HG03432 (cell line): ENCODE measurements around the gene NPB.

Source experiments
- ATAC-seq: cut with Tn5 transposase; IDR thresholded peaks from one replicate; pipeline ENCODE4 v1.9.1; 2021; ENCODE audit warnings: mild to moderate bottlenecking, moderate library complexity; ENCODE audit not compliant: unreplicated experiment

The NPB gene

GRCh38 chr17:81869221-81870130 is 32.6 kb upstream of the NPB start:
- no peak for ATAC-seq

DNA sequence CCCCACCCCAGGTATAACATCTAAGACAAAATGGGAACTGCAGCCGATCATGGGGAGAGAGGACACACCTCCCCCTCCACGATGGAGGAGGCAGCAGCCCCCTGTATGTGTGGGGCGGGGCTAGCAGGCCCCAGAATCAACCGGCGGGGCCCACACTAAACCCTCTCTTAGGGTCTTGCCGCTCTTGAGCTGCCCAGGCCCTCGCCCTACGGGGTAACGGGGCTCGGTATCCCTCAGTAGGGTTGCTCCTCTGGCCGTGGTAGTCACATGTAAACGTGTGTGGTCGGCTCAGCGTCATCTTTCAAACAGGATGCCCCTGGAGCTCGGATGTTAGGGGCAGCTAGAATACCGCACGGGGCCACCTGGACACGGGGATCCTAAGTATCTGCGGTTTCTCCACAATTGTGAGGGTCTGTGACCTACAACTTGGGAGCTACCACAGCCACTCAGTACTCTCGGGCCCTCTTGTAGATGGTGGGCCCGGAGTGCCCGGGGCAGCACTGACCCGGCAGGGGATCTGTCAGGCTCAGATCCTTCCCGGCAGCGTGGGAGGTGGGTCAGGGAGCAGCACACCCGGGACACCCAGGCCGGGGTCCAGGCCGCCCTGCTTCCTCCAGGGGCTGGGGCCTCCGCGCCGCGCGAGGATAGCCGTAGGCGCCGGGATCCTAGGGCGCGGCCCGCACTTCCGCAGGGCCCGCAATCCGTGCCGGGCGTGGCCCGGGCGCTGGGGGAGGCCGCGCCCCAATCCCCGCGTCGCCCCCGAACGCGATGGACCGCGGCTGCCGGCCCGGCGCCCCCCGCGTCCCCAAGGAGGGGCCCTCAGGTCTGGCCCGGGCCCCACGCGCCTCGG is 31.7 kb upstream of the NPB start:
- peak; percentile 16 for ATAC-seq

DNA sequence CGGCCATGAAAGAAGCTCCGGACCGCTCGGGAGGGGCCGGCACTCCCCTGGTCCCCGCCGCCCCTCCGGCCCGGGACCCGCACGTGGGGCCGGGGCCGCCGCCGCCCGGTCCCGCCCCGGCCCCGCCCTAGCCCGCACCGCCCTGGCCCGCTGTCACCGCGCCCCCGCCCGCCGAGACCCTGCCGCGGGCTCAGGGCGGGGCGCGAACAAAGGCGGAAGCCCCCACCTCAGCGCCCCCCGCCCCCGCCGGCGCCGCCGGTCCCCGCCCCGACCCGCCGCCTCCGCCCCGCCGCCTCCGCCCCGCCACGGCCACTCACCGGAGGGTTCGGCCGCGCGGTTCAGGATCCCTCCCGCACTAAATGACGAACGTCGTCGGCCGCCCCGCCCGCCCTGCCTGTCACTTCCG is 31.1 kb upstream of the NPB start, which contains the start of gene ARHGDIA:
Gene ARHGDIA (minus strand): TSS at position 357 of the 406 bp plus-strand sequence. CDS start 1,407 bp downstream, outside the sequence.
- peak; percentile 26 for ATAC-seq

- peak; percentile 53 for ATAC-seq
Observed at GRCh38 chr17:81871387-81872230, 30.4 kb upstream of the NPB start.

DNA sequence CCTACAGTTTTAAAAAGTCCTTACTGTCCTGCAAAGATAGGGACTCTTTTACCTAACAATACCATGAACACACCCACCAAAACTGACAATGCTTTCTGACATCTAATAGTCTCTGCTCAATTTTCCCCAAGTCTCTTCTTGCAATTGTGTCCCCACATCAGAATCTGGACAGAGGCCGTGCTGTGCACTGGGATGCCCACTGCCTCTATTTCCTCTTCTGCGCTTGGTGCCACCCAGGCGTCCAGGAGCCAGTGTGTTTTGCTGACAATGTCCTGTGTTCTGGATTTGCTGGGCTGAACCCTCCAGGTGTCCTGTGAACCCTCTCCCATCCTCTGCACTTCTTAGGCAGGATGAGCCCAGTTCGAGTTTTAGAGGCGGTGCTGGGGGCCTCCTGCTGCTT is 24.5 kb upstream of the NPB start:
- no peak for ATAC-seq

DNA sequence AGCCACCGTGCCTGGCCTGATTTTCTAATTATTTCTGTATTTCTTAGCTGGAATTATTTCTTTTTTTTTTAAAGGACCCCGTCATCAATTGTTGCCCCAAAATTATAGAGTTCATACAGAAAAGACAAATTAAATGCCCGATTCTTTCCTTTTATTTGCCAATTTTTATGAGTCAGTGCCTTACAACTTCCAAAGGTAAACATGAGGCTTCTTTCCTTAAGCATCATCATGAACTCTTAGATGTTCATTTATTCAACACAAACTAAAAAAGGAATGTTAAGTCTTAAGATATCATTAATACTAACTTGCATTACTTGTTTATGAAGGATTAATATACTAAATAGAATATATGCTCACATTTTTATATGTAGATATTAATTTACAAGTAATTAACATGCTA is 23.7 kb upstream of the NPB start:
- ATAC-seq = no peak

- ATAC-seq = no peak
Observed at GRCh38 chr17:81879121-81879520, 22.9 kb upstream of the NPB start.

GRCh38 chr17:81884520-81884919 is 17.5 kb upstream of the NPB start:
- ATAC-seq = no peak

DNA sequence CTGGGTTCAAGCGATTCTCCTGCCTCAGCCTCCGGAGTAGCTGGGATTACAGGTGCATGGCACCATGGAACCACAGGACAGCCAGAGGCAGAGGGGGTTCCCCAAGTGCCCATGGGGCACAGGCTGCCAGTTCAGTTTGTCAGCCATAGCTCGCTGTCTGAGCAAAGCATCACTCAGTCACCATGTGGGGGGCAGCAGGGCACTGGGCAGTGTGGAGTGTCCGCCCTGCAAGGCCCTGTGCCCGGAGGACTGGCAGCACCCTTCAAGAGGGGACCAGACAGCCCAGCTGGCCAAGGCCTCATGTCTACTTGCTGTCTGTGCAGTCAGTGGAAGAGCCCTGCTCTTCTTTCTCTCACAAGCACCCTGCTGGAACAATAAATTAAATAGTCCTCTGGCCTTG is 17.1 kb upstream of the NPB start:
- ATAC-seq = no peak

GRCh38 chr17:81885454-81885853 is 16.6 kb upstream of the NPB start:
- ATAC-seq = no peak

- no peak for ATAC-seq
Observed at GRCh38 chr17:81885869-81886548, 16.0 kb upstream of the NPB start.

- no peak for ATAC-seq
Observed at GRCh38 chr17:81888105-81888987, 13.7 kb upstream of the NPB start.

- no peak for ATAC-seq
Observed at GRCh38 chr17:81888988-81889595, 12.9 kb upstream of the NPB start.

GRCh38 chr17:81889602-81890001 is 12.4 kb upstream of the NPB start:
- ATAC-seq = no peak

GRCh38 chr17:81890447-81891302 is 11.4 kb upstream of the NPB start:
- ATAC-seq = no peak

- ATAC-seq = peak; percentile 26
Observed at GRCh38 chr17:81891303-81891552, 10.8 kb upstream of the NPB start.

DNA sequence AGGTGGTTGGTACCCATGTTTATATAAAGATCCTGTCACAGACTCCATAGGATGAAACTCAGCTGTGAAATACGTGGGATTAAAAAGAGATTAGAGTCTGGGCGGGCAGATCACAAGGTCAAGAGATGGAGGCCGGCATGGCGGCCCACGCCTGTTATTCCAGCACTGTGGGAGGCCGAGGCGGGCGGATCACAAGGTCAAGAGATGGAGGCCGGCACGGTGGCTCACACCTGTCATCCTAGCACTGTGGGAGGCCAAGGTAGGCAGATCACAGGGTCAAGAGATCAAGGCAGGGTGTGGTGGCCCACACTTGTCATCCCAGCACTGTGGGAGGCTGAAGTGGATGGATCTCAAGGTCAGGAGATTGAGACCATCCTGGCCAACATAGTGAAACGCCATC is 6.6 kb upstream of the NPB start:
- ATAC-seq = no peak
